HCT116 (cell line): ENCODE measurements around the gene CIDEC. TPM values are rescaled to one million over a fixed set of nuclear protein-coding genes. Genes with fewer than 3 reads are reported as not detected.

Experiments
- ATAC-seq: fragments of 200-7000 bp; cut with Tn5 transposase; 2 replicates; pipeline ENCODE4 v1.9.1; 2020; ENCODE audit warnings: mild to moderate bottlenecking, moderate library complexity
- BruUV-seq: library from RNA; stranded (reverse); fragments of 400-500 nt; replicated peaks from 2 replicates; lab custom pipeline; 2021; lab: Mats Ljungman, UMichigan
- CTCF ChIA-PET: fragments of 300-600 bp; sonication (Branson Sonifier 250); formaldehyde crosslinking; loops from one replicate; lab custom pipeline; 2021; ENCODE audit warnings: antibody characterized with exemption; lab: Charles Lee
- POLR2A ChIA-PET: fragments of 300-600, 350-600 bp; sonication (Branson Sonifier 250); formaldehyde crosslinking; loops from one replicate; lab custom pipeline; 2021; ENCODE audit warnings: antibody characterized with exemption; lab: Charles Lee
- RAD21 ChIA-PET, 2 experiments: fragments of 300-600 bp; sonication (Branson Sonifier 250); formaldehyde crosslinking; loops; one replicate each; lab custom pipeline; 2023; ENCODE audit warnings: low total read pairs in 2 of 2; ENCODE audit not compliant: uncharacterized antibody in 2 of 2, unreplicated experiment in 2 of 2, low non-redundant PET in 1 of 2; lab: Charles Lee
- DNase-seq: peaks from one replicate; pipeline ENCODE4 v3.0.0-alpha.2; 2010; ENCODE audit warnings: low read depth, low spot score
- H2AFZ ChIP-seq: fragments of 200-600 bp; shearing (Covaris generic), sonication (generic); 2 replicates; pipeline ENCODE4 v1.6.1; 2017; ENCODE audit warnings: low read depth, mixed run types, mixed read lengths, antibody characterized with exemption, low read length; ENCODE audit not compliant: poor library complexity, severe bottlenecking
- H3K27ac ChIP-seq: 2 replicates; pipeline ENCODE4 v1.5.1; 2012; ENCODE audit warnings: low read depth, low read length
- H3K27me3 ChIP-seq: fragments of 200-600 bp; sonication (generic); 2 replicates; pipeline ENCODE4 v1.6.1; 2016; ENCODE audit warnings: mixed run types, low read length, mixed read lengths; ENCODE audit not compliant: insufficient read depth
- H3K36me3 ChIP-seq, 2 experiments: fragments of 200-500 bp in 1 of 2; fragments of 200-600 bp in 1 of 2; sonication (Bioruptor generic) in 1 of 2; sonication (generic) in 1 of 2; 2 replicates each; pipeline versions ENCODE4 v1.5.1 to v1.6.1; 2014 to 2016; ENCODE audit warnings: low read length in 2 of 2, inconsistent platforms in 1 of 2, mixed read lengths in 1 of 2, mixed run types in 1 of 2; ENCODE audit not compliant: insufficient read depth in 2 of 2, control insufficient read depth in 1 of 2
- H3K4me1 ChIP-seq, 2 experiments: fragments of 200-600 bp in 1 of 2; sonication (generic) in 1 of 2; 2 replicates each; pipeline versions ENCODE4 v1.5.1 to v1.6.1; 2012 to 2017; ENCODE audit warnings: low read length in 2 of 2, inconsistent platforms in 1 of 2, mild to moderate bottlenecking in 1 of 2, mixed read lengths in 1 of 2, mixed run types in 1 of 2, moderate library complexity in 1 of 2; ENCODE audit not compliant: insufficient read depth in 2 of 2, control insufficient read depth in 1 of 2
- H3K4me2 ChIP-seq: fragments of 200-600 bp; sonication (generic); 2 replicates; pipeline ENCODE4 v1.6.1; 2017; ENCODE audit warnings: mixed run types, low read length, mixed read lengths
- H3K4me3 ChIP-seq, 2 experiments: fragments of 200-600 bp in 1 of 2; sonication (generic) in 1 of 2; replicated peaks in 1 of 2; 2 replicates each; pipeline ENCODE4 v1.5.1; 2011 to 2016; ENCODE audit warnings: low read length in 2 of 2, control low read depth in 1 of 2, low read depth in 1 of 2, mild to moderate bottlenecking in 1 of 2, mixed read lengths in 1 of 2, mixed run types in 1 of 2
- H3K79me2 ChIP-seq: fragments of 200-600 bp; sonication (generic); 2 replicates; pipeline ENCODE4 v1.6.1; 2017; ENCODE audit warnings: mild to moderate bottlenecking, mixed run types, low read length, moderate library complexity, mixed read lengths; ENCODE audit not compliant: insufficient read depth
- H3K9ac ChIP-seq: fragments of 200-600 bp; sonication (generic); 2 replicates; pipeline ENCODE4 v1.6.1; 2016; ENCODE audit warnings: low read length, mixed read lengths
- H3K9me2 ChIP-seq: fragments of 200-600 bp; sonication (generic), shearing (Covaris generic); 2 replicates; pipeline ENCODE4 v1.6.1; 2017; ENCODE audit warnings: mixed run types, mild to moderate bottlenecking, moderate library complexity; ENCODE audit not compliant: insufficient read depth
- H3K9me3 ChIP-seq, 2 experiments: fragments of 200-500 bp in 1 of 2; fragments of 200-600 bp in 1 of 2; sonication (Bioruptor generic) in 1 of 2; sonication (generic) in 1 of 2; 2 replicates each; pipeline ENCODE4 v1.6.1; 2014 to 2017; ENCODE audit warnings: low read length in 2 of 2, mixed read lengths in 2 of 2, inconsistent platforms in 1 of 2, low read depth in 1 of 2, mild to moderate bottlenecking in 1 of 2, mixed run types in 1 of 2, moderate library complexity in 1 of 2; ENCODE audit not compliant: control insufficient read depth in 1 of 2, insufficient read depth in 1 of 2
- H4K20me1 ChIP-seq: fragments of 200-600 bp; sonication (generic), shearing (Covaris generic); 2 replicates; pipeline ENCODE4 v1.6.1; 2017; ENCODE audit warnings: mixed run types, mild to moderate bottlenecking, moderate library complexity; ENCODE audit not compliant: insufficient read depth
- CEBPB ChIP-seq: IDR thresholded peaks from 2 replicates; pipeline ENCODE4 v1.6.1; 2012; ENCODE audit warnings: low read depth
- EGR1 ChIP-seq: IDR thresholded peaks from 2 replicates; pipeline ENCODE4 v1.6.1; 2012; ENCODE audit warnings: low read depth
- ELF1 ChIP-seq: IDR thresholded peaks from 2 replicates; pipeline ENCODE4 v1.6.1; 2012; ENCODE audit warnings: low read depth, borderline replicate concordance
- EZH2phosphoT487 ChIP-seq: fragments of 200-600 bp; IDR thresholded peaks from 2 replicates; pipeline ENCODE4 v1.6.1; 2018; ENCODE audit warnings: antibody characterized with exemption, borderline replicate concordance
- FOSL1 ChIP-seq: IDR thresholded peaks from 2 replicates; pipeline ENCODE4 v1.6.1; 2012; ENCODE audit warnings: low read depth
- POLR2A ChIP-seq: IDR thresholded peaks from 2 replicates; pipeline ENCODE4 v1.7.0; 2011; ENCODE audit warnings: borderline replicate concordance; ENCODE audit not compliant: insufficient read depth, insufficient read length; ENCODE audit errors: extremely low read depth
- POLR2AphosphoS5 ChIP-seq: IDR thresholded peaks from 2 replicates; pipeline ENCODE4 v1.6.1; 2011; ENCODE audit warnings: mild to moderate bottlenecking, low read depth, low read length, moderate library complexity
- RAD21 ChIP-seq: IDR thresholded peaks from 2 replicates; pipeline ENCODE4 v1.6.1; 2012; ENCODE audit warnings: low read depth, mild to moderate bottlenecking
- SIN3A ChIP-seq: IDR thresholded peaks from 2 replicates; pipeline ENCODE4 v1.6.1; 2012; ENCODE audit warnings: low read depth
- SP1 ChIP-seq: IDR thresholded peaks from 2 replicates; pipeline ENCODE4 v1.6.1; 2012; ENCODE audit warnings: low read depth
- SRF ChIP-seq: IDR thresholded peaks from 2 replicates; pipeline ENCODE4 v1.6.1; 2012; ENCODE audit warnings: low read depth
- YY1 ChIP-seq: IDR thresholded peaks from 2 replicates; pipeline ENCODE4 v1.6.1; 2011; ENCODE audit warnings: low read length, low read depth, moderate library complexity, mild to moderate bottlenecking; ENCODE audit not compliant: insufficient replicate concordance; ENCODE audit errors: extremely low read depth
- ZFX ChIP-seq: fragments of 450-650 bp; IDR thresholded peaks from 2 replicates; pipeline ENCODE4 v1.6.1; 2017
- intact Hi-C: fragments of 100-400 bp; cut with micrococcal nuclease; formaldehyde crosslinking; loops from 2 replicates; pipeline ENCODE4 v1.10.0; 2022
- total RNA-seq: library from RNA; stranded (reverse); gene quantifications from one replicate; pipeline ENCODE4 v1.2.1, GENCODE V29; 2021; ENCODE audit not compliant: unreplicated experiment
- TF ChIP-seq, protein P1 (sequence below), 3 experiments: fragments of 200-600 bp in 1 of 3; sonication (generic) in 1 of 3; IDR thresholded peaks in 2 of 3; conservative IDR thresholded peaks in 1 of 3; 2 replicates each; pipeline ENCODE4 v1.5.1; 2012 to 2017; ENCODE audit warnings: low read depth in 2 of 3, low read length in 2 of 3, antibody characterized with exemption in 1 of 3, borderline replicate concordance in 1 of 3, control low read depth in 1 of 3, mild to moderate bottlenecking in 1 of 3, mixed read lengths in 1 of 3, mixed run types in 1 of 3, moderate library complexity in 1 of 3; ENCODE audit not compliant: insufficient read depth in 1 of 3
- TF ChIP-seq, protein P2 (sequence below): IDR thresholded peaks from 2 replicates; pipeline ENCODE4 v1.6.1; 2011; ENCODE audit warnings: mild to moderate bottlenecking, low read length, moderate library complexity; ENCODE audit not compliant: insufficient replicate concordance; ENCODE audit errors: extremely low read depth
- TF ChIP-seq, protein P3 (sequence below): IDR thresholded peaks from 2 replicates; pipeline ENCODE4 v1.6.1; 2012; ENCODE audit warnings: low read depth
- TF ChIP-seq, protein P4 (sequence below): IDR thresholded peaks from 2 replicates; pipeline ENCODE4 v1.6.1; 2012

The CIDEC gene
- total RNA-seq, 1 experiment from 2014 or later: not detected

DNA sequence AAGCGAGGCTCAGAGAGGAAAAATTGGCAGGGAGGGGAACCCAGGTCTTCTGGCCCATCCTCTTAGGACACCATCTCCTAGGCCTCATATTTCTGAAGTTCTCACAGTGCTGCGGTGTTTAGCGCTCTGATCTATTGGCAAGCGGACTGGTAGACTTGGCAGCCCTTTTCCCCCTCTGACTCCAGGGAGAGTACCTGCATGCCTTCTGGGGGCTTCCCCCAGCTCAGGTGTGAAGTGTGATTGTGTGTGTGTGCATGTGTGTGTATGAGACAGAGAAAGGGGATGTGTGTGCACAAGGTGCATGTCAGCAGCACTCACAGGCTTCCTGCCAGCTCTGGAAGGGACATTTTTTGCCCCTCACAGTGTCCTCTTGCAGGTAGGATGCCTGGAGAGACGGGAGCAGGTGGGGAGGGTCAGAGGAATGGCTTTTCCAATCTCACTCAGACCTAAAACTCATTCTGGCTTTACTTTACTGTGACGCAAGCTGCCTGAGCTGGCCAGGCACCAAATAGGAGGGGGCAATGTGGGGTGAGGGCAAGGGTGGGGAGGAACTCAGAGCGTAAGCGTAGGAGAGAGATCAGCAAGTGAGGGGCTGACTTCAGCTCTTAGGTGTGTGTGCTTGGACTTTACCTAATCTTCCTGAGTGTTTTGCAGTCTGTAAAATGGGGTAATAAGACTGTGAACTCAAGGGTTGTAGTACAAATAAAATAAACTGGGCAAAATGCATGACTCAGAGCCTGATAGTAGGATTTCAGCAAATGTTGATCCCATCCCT, 18.6 kb upstream of the CIDEC start:
- BruUV-seq: no TSS peak
- DNase-seq: no peak
- peaks cover 4% of the 10 kb centered on the region; the same call in 1 of the 2 replicates for H3K79me2 ChIP-seq
- intact Hi-C loops: no loop called here
- H3K36me3 ChIP-seq: peaks cover 0 to 3% of the 10 kb centered on the region in 2 experiments; a peak in 2 of 4 replicates
- TF ChIP-seq YY1 (no peak), FOSL1 (no peak), SIN3A (no peak), RAD21 (no peak), EZH2phosphoT487 (no peak), SP1 (no peak), EGR1 (no peak), CEBPB (no peak), POLR2AphosphoS5 (no peak), SRF (no peak), ELF1 (no peak), POLR2A (no peak), ZFX (no peak)
- TF ChIP-seq, protein P1, sequence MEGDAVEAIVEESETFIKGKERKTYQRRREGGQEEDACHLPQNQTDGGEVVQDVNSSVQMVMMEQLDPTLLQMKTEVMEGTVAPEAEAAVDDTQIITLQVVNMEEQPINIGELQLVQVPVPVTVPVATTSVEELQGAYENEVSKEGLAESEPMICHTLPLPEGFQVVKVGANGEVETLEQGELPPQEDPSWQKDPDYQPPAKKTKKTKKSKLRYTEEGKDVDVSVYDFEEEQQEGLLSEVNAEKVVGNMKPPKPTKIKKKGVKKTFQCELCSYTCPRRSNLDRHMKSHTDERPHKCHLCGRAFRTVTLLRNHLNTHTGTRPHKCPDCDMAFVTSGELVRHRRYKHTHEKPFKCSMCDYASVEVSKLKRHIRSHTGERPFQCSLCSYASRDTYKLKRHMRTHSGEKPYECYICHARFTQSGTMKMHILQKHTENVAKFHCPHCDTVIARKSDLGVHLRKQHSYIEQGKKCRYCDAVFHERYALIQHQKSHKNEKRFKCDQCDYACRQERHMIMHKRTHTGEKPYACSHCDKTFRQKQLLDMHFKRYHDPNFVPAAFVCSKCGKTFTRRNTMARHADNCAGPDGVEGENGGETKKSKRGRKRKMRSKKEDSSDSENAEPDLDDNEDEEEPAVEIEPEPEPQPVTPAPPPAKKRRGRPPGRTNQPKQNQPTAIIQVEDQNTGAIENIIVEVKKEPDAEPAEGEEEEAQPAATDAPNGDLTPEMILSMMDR (IDR thresholded peaks at IDR 0.05 in 2 of 3, conservative IDR thresholded peaks at IDR 0.05 in 1 of 3; ENCODE audit: borderline replicate concordance in 1 of 3, insufficient read depth in 1 of 3, low read depth in 2 of 3, low read length in 2 of 3): no peak
- TF ChIP-seq, protein P2, sequence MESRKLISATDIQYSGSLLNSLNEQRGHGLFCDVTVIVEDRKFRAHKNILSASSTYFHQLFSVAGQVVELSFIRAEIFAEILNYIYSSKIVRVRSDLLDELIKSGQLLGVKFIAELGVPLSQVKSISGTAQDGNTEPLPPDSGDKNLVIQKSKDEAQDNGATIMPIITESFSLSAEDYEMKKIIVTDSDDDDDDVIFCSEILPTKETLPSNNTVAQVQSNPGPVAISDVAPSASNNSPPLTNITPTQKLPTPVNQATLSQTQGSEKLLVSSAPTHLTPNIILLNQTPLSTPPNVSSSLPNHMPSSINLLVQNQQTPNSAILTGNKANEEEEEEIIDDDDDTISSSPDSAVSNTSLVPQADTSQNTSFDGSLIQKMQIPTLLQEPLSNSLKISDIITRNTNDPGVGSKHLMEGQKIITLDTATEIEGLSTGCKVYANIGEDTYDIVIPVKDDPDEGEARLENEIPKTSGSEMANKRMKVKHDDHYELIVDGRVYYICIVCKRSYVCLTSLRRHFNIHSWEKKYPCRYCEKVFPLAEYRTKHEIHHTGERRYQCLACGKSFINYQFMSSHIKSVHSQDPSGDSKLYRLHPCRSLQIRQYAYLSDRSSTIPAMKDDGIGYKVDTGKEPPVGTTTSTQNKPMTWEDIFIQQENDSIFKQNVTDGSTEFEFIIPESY: no peak
- TF ChIP-seq, protein P3, sequence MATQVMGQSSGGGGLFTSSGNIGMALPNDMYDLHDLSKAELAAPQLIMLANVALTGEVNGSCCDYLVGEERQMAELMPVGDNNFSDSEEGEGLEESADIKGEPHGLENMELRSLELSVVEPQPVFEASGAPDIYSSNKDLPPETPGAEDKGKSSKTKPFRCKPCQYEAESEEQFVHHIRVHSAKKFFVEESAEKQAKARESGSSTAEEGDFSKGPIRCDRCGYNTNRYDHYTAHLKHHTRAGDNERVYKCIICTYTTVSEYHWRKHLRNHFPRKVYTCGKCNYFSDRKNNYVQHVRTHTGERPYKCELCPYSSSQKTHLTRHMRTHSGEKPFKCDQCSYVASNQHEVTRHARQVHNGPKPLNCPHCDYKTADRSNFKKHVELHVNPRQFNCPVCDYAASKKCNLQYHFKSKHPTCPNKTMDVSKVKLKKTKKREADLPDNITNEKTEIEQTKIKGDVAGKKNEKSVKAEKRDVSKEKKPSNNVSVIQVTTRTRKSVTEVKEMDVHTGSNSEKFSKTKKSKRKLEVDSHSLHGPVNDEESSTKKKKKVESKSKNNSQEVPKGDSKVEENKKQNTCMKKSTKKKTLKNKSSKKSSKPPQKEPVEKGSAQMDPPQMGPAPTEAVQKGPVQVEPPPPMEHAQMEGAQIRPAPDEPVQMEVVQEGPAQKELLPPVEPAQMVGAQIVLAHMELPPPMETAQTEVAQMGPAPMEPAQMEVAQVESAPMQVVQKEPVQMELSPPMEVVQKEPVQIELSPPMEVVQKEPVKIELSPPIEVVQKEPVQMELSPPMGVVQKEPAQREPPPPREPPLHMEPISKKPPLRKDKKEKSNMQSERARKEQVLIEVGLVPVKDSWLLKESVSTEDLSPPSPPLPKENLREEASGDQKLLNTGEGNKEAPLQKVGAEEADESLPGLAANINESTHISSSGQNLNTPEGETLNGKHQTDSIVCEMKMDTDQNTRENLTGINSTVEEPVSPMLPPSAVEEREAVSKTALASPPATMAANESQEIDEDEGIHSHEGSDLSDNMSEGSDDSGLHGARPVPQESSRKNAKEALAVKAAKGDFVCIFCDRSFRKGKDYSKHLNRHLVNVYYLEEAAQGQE: no peak
- TF ChIP-seq, protein P4, sequence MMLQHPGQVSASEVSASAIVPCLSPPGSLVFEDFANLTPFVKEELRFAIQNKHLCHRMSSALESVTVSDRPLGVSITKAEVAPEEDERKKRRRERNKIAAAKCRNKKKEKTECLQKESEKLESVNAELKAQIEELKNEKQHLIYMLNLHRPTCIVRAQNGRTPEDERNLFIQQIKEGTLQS: no peak
- RAD21 ChIA-PET: no interaction called here
- H3K9me3 ChIP-seq: no peaks in the 10 kb centered on the region
- no peak overlapping the region for H2AFZ ChIP-seq
- POLR2A ChIA-PET: interaction anchor here (1.0 to 1.1 kb wide), 2 partner anchors 18 to 19 kb away, joined by 3 read pairs; partner anchors contain the start of genes CIDEC and IL17RC
- no peak overlapping the region for H3K27ac ChIP-seq
- CTCF ChIA-PET: no interaction called here
- H3K4me1 ChIP-seq: peaks cover 13 to 42% of the 10 kb centered on the region in 2 experiments; a peak in 3 of 4 replicates
- no peaks in the 10 kb centered on the region for H3K9me2 ChIP-seq
- ATAC-seq: no peak
- H3K4me3 ChIP-seq: no peak overlapping the region
- no peaks in the 10 kb centered on the region for H3K27me3 ChIP-seq
- H3K9ac ChIP-seq: no peak overlapping the region
- H3K4me2 ChIP-seq: peak overlapping the region; percentile 30; the same call in 1 of the 2 replicates
- H4K20me1 ChIP-seq: no peaks in the 10 kb centered on the region
